Islet of Langerhans (tissue), 1 donor: ENCODE results near the gene PPP4R3C.
"Not testable (repeated sequence)": the region's sequence is repeated elsewhere in the genome, so short reads cannot be mapped to it uniquely, and the experiment has no call there.

Experiments
- FAIRE-seq: peaks from one replicate; lab custom pipeline; 2011; peaks lifted over from hg19 to GRCh38; lab: Jason Lieb, UNC

PPP4R3C gene

GRCh38 chrX:27463187-27463586 lies at the start of gene PPP4R3C:
Gene PPP4R3C (minus strand): TSS chrX:27463341. CDS start chrX:27463296, 45 bp downstream.
- no peak for FAIRE-seq

- no peak for FAIRE-seq
These were observed 28.3 kb upstream of the PPP4R3C start for GRCh38 chrX:27491397-27491796.

- no peak for FAIRE-seq
These were observed 2.9 kb upstream of the PPP4R3C start for GRCh38 chrX:27466051-27466450.

- peak; percentile 51 for FAIRE-seq
These were observed 1.9 kb upstream of the PPP4R3C start for GRCh38 chrX:27465036-27465435.

- not testable (repeated sequence) for FAIRE-seq
These were observed 4.0 kb downstream of the PPP4R3C start for GRCh38 chrX:27459129-27459528.

- not testable (repeated sequence) for FAIRE-seq
These were observed 4.6 kb downstream of the PPP4R3C start for GRCh38 chrX:27458544-27458943.

- FAIRE-seq: no peak
These were observed 11.8 kb downstream of the PPP4R3C start for GRCh38 chrX:27451324-27451723.

- FAIRE-seq: no peak
These were observed 16.7 kb downstream of the PPP4R3C start for GRCh38 chrX:27446423-27446822.

GRCh38 chrX:27445438-27445837 lies 17.7 kb downstream of the PPP4R3C start:
- no peak for FAIRE-seq

- FAIRE-seq: no peak
These were observed 18.8 kb downstream of the PPP4R3C start for GRCh38 chrX:27444093-27444908.

GRCh38 chrX:27442392-27442791 lies 20.7 kb downstream of the PPP4R3C start:
- FAIRE-seq: not testable (repeated sequence)

- no peak for FAIRE-seq
These were observed 23.4 kb downstream of the PPP4R3C start for GRCh38 chrX:27439771-27440170.

- FAIRE-seq: no peak
These were observed 24.2 kb downstream of the PPP4R3C start for GRCh38 chrX:27438937-27439336.

GRCh38 chrX:27435031-27435430 lies 28.1 kb downstream of the PPP4R3C start:
- no peak for FAIRE-seq
